Stimulated activated CD8-positive, alpha-beta memory T cell treated with anti-CD3 and anti-CD28 coated beads, Interleukin-2, amount 100 ng/mL, for 48 hours (primary cell): ENCODE results near the gene MRC1.

Experiments used
- DNase-seq, 2 donors: peaks; one replicate each; pipeline ENCODE4 v3.0.0-alpha.2; 2020; ENCODE audit warnings: low read depth in 2 of 2

Gene MRC1

GRCh38 chr10:17808971-17809841 is at the start of gene MRC1:
Gene MRC1, plus strand, starts transcription at chr10:17809348. Its CDS starts 118 bp downstream, at chr10:17809466.
- DNase-seq, result no peak

- no peak for DNase-seq
Measured at GRCh38 chr10:17764142-17764541, 45.0 kb upstream of the MRC1 start.

GRCh38 chr10:17765602-17766001 is 43.5 kb upstream of the MRC1 start:
- DNase-seq, result no peak

DNA sequence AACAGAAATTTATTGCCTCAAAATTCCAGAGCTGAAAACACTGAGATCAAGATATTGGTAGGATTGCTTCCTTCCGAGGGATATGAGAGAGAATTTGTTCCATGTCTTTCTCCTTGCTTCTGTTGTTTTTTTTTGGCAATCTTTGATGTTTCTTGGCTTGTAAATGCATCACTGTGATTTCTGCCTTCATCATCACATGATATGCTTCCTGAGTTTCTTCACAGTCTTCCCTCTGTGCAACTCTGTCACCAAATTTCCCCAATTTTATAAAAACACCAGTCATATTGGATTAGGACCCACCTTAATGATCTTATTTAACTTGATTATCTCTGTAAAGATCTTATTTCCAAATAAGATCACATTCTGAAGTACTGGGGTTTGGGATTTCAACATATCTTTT is 42.4 kb upstream of the MRC1 start:
- DNase-seq, result no peak

DNA sequence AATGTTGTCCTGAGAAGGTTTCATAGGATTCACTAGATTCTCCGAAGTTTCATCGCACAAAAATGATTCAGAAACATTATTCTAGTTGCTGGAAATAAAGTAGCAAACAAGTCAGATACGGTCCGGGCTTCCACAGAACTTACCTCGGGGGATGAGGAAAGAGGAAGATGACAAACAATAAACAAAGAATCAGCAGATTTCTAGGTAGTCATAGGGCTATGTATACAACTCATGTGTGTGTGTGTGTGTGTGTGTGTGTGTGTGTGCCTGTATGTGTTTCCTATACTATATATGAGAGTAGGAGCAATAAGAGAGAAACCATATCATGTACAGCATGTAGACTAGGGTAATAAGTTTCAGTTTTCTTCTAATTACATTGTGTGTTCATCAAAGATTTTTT is 40.7 kb upstream of the MRC1 start:
- no peak for DNase-seq

GRCh38 chr10:17768957-17769356 is 40.2 kb upstream of the MRC1 start:
- DNase-seq, result no peak

- DNase-seq, result no peak
Measured at GRCh38 chr10:17771017-17771416, 38.1 kb upstream of the MRC1 start.

DNA sequence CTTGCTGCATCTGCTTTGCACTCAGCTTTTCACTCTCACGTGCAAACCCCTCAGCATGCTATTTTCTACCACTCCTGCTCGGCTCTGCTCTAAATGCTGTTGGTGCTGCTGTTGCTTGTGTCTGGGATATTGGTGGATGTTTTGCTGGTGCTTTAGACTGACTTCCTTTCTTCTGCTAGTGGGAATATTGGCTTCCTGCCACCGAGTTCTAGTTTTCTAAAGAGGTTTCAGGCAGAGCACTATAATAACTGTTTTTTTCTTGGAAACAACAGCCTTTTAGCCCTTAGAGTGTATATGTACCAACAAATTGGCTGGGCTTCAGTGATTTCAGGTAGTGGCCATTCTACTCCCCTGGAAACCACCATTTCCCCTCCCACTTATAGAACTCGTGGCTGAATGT is 29.4 kb upstream of the MRC1 start:
- DNase-seq, result no peak

DNA sequence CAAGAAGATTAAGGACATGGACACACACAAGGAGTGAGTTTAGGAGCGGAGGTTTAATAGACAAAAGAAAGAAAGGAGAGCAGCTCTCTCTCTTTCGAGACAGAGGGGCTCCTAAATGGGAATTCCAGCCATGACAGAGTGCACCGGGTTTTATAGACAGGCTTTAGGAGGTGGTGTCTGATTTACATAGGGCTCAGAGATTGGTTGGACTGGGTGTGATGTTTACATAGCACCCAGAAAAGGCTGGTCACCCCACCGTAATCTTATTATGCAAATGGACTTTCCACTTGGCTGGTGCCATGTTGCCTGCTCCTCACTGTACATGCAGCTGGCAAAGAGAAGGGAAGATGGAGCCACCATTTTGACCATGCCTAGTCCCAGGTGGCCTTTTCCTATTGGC is 28.4 kb upstream of the MRC1 start:
- no peak for DNase-seq

GRCh38 chr10:17781856-17782255 is 27.3 kb upstream of the MRC1 start:
- no peak for DNase-seq

DNA sequence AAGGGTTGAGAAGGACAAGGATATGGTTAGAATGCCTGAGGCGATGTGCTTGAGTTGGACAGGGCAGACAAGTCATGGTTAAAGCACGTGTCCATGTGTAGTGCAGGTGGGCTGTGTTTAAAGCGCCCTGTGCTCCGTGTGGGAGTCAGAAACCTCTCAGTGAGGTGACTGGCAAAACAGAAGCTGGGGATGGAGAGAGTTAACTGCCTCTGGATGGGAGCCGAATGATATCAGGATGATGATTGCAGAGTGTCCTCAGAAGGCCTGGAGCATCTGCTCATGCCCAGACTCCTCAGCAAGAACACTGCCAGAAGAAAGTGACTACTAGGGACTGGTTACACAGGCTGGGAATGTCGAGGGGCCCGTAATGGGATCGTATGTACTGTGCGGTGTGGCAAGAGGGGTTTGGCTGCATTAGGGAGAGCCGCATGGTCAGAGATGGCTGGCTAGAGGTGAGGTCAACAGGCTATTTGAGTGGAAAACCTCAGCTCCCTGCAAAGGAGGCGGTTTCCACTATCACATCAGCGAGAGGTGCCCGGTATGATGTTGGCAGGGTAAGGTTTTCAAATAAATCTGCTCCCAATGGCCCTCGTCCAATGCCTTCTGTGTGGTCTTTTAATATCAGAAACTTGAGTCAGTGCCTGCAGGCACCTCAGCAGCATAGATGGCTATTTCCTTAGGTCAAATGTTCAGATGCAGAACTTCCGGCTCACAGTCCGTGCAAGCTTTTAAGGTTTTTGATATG is 26.1 kb upstream of the MRC1 start:
- no peak for DNase-seq

- no peak for DNase-seq
Measured at GRCh38 chr10:17783751-17784150, 25.4 kb upstream of the MRC1 start.

- no peak for DNase-seq
Measured at GRCh38 chr10:17784688-17785087, 24.5 kb upstream of the MRC1 start.

GRCh38 chr10:17785276-17785930 is 23.7 kb upstream of the MRC1 start:
- DNase-seq, result no peak

DNA sequence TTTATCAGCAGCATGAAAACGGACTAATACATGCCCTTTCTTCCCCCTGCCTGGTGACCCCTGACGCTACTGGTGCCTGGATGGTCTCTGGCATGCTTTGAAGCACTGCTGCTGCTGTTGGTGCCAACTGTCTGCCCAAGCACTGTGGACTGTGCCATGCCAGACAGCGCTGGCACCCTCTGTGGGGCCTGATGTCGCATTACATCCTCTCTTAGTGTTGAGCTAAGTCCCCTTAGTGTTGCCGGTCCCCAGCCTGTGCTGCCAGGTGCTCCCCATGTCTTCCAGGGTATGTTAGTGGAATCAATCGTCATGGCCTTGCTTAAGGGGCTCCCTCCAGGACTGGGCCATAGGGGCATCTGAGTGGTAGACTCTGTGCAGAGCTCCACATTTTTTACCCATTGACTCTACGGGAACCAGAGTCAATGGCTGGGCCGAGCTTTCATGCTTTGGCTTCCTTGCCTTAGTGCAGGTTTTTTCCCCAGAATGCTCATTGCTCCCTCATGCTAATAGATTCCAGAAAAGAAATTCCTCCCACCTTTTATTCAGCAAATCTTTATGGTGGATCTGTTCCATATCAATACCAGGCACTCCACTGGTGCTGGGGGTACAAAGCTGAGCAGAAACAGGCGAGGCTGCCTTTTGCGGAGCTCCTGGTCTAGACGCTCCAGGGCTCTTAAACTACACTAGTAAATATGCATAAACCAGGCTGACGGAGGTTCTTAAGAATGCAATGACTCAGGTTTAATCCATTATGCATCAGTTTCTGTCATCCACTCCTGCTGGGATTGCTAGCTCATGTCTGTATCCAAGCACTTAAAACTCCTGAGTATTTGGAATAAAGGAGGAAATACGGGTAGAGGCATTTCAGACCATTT is 21.8 kb upstream of the MRC1 start:
- no peak for DNase-seq

DNA sequence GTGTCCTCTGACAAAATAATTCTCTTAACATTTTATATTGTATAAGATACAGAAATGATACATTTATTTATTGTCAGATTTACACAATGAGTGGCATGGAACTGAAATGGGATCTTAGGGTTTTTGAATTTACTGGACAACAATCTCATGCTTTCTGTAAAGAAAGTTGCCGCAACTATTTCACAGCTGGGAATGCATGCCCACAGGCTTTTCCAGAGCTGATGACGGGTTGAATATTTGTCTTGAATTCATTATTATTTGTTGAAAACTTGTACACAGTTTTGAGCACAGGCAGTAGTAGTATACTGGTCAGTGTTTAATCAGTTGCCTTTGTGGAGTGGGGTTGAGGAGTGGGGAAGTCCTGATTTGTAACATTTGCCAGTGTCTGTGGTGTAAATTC is 20.5 kb upstream of the MRC1 start:
- DNase-seq, result no peak

DNA sequence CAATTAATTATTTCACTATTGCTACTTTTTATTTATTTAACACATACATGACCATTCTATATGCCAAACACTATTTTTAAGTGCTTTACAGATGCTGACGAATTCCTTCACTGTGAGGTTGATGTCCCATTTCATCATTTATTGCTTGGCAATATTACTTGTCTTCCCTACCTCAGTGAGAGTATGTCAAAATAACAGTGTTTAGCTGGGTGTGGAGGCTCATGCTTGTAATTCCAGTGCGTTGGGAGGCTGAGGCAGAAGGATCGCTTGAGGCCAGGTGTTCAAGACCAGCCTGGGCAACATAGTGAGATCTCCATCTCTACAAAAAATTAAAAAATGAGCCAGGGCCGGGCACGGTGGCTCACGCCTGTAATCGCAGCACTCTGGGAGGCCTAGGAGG is 19.8 kb upstream of the MRC1 start:
- no peak for DNase-seq

GRCh38 chr10:17790651-17791050 is 18.5 kb upstream of the MRC1 start:
- no peak for DNase-seq

GRCh38 chr10:17792991-17793390 is 16.2 kb upstream of the MRC1 start:
- DNase-seq, result no peak

GRCh38 chr10:17793823-17794644 is 15.1 kb upstream of the MRC1 start:
- DNase-seq, result no peak

DNA sequence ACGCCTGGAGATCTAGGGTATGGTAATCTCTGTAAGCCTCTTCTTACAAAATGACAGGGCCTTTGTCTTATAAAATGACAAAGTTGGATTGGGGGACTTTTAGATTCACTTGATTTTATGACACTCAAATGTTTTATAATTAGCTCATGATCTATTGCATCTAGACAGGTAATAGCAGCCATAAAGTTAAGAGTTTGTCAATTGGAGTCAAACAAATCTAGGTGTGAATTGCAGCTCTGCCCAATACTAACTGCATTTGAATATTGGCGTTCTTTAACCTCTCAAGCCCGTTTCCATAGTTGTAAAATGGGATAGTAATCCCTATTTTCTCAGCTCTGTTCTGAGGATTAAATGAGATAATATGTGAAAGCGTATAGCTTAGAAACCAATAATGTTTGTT is 14.1 kb upstream of the MRC1 start:
- DNase-seq, result no peak
